ENCODE measurements around the gene CLN5.
A peak's percentile ranks its signal among the peaks of the same experiment; 100 is the strongest.
"Not testable (repeated sequence)": the region's sequence is repeated elsewhere in the genome, so short reads cannot be mapped to it uniquely, and the experiment has no call there.

CLN5 gene

GRCh38 chr13:76991796-76992547 lies at the start of gene CLN5:
TSS of gene CLN5 (plus strand) at chr13:76992081. CDS start at chr13:76992099, 18 bp downstream.
- peak; percentile 44 to 90 for DNase-seq

DNA sequence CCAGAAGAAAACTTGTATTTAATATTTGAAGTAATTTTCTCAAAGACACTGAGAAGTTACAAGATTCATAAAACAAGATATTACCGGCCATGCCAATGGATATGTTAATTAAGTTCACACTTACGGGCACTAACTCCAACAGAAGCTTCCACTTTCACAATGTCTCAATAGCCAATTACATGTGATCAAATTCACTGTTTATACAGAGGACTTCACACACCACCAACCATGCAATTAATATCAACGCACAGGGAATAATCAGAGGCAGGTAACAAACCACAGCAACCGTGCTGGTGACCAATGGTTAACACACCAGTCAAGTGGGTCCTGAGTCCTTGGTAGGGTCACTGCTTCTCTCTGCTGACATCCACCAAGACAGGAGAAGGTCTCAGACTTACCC lies 49.5 kb upstream of the CLN5 start:
- DNase-seq: no peak

GRCh38 chr13:76943646-76944045 lies 48.2 kb upstream of the CLN5 start:
- no peak for DNase-seq

DNA sequence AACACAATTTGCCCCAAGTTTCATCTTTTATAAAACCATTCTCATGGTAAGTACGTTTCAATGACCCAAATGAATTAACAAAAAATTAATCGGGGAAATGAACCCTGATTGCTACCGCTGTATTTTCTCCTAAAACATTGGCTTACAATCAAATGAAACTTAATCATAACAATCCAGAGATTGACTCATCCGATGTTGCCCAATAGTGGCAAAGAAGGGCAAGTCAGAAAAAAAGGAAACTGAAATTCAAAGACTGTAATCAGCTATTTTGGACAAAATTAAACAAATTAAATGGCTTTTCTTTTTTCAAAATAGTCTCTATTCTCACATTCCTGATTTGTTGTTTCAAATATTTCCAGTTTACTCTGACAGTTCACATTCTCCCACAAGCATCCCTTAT lies 47.4 kb upstream of the CLN5 start:
- DNase-seq: no peak

DNA sequence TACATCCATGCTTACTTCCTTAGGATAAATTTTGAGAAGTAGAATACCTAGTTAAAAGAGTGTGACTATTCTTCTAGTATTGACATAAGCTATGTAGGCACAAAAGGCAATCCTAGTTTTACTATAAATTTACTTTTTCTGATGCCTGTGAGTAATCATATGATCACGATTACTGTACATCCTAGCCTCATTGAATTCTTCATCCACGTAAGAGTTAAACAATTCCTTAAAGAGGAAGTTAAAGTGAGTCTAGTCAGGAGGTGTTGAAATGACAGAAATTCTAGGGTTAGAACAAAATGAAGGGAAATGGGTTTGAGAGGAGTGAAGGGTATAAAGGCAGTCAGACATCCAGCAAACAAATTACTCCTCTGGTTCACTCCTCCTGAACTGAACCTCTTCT lies 43.7 kb upstream of the CLN5 start, which contains the start of gene ACOD1:
Gene ACOD1 (plus strand): TSS at position 363 of the 400 bp plus-strand sequence. CDS start 48 bp downstream, outside the sequence.
- no peak for DNase-seq

- DNase-seq: no peak
Measured at GRCh38 chr13:76950101-76950500, 41.8 kb upstream of the CLN5 start.

- DNase-seq: no peak
Measured at GRCh38 chr13:76953968-76954367, 37.9 kb upstream of the CLN5 start.

- no peak for DNase-seq
Measured at GRCh38 chr13:76954538-76954937, 37.3 kb upstream of the CLN5 start.

GRCh38 chr13:76955193-76955592 lies 36.7 kb upstream of the CLN5 start:
- no peak for DNase-seq

- DNase-seq: no peak
Measured at GRCh38 chr13:76955661-76956060, 36.2 kb upstream of the CLN5 start.

DNA sequence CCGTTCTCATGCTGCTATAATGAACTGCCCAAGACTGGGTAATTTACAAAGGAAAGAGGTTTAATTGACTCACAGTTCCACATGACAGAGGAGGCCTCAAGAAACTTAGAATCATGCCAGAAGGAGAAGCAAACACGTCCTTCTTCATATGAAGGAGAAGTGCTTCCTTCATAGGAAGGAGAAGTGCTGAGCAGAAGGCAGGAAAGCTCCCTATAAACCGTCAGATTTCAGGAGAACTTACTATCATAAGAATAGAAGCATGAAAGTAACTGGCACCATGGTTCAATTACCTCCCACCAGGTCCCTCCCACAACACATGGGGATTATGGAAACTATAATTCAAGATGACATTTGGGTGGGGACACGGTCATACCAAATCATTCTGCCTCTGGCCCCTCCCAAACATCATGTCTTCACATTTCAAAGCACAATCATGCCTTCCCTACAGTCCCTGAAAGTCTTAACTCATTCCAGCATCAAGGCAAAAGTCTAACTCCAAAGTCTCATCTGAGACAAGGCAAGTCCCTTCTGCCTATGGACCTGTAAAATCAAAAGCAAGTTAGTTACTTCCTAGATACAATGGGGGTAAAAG lies 32.9 kb upstream of the CLN5 start:
- no peak for DNase-seq

DNA sequence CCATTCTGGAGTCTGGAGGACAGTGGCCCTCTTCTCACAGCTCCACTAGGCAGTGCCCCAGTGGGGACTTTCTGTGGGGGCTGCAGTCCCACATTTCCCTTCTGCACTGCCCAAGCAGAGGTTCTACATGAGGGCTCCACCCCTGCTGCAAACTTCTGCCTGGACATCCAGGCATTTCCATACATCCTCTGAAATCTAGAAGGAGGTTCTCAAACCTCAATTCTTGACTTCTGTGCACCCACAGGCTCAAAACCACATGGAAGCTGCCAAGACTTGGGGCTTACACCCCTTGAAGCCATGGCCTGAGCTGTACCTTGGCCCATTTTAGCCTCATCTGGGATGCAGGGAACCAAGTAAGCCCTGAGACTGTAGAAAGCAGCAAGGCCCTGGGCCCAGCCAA lies 32.1 kb upstream of the CLN5 start:
- DNase-seq: not testable (repeated sequence)

- no peak for DNase-seq
Measured at GRCh38 chr13:76965759-76966421, 26.0 kb upstream of the CLN5 start.

GRCh38 chr13:76967031-76967430 lies 24.9 kb upstream of the CLN5 start:
- no peak for DNase-seq

DNA sequence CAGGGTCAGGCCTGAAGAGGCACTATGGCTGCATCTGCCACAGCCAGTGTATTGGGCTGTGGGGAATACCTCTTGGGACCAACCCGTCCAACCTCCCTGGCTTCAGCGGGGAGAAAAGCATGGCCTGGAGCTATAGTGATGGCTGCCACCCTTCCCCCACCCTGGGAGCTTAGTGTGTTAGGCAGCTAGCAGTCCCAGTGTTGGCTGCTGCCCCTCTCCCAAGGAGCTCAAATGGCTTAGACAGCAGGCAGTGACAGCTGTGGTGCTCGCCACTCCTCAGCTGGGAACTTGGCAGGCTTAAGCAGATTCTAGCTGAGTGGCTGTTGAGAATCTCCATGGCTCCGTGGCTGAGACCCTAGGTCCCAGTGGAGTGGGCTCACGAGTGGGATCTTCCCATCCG lies 23.8 kb upstream of the CLN5 start:
- no peak for DNase-seq

- DNase-seq: no peak
Measured at GRCh38 chr13:76969488-76970365, 22.2 kb upstream of the CLN5 start.

DNA sequence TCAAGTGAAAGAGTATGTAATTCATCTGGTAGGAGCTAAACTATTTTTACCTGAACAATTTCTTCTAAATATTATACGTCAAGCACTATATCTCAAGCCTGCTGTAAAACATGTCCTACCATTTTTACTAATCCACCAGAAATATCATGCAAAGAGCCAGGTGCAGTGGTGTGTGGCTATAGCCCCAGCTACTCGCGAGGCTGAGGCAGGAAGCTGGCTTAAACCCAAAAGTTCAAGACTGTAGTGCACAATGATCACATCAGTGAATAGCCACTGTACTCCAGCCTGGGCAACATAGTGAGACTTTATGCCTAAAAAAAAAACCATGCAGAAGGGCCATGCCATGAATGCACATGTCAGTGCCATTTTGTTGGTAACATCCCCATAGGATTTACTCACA lies 20.7 kb upstream of the CLN5 start:
- no peak for DNase-seq

DNA sequence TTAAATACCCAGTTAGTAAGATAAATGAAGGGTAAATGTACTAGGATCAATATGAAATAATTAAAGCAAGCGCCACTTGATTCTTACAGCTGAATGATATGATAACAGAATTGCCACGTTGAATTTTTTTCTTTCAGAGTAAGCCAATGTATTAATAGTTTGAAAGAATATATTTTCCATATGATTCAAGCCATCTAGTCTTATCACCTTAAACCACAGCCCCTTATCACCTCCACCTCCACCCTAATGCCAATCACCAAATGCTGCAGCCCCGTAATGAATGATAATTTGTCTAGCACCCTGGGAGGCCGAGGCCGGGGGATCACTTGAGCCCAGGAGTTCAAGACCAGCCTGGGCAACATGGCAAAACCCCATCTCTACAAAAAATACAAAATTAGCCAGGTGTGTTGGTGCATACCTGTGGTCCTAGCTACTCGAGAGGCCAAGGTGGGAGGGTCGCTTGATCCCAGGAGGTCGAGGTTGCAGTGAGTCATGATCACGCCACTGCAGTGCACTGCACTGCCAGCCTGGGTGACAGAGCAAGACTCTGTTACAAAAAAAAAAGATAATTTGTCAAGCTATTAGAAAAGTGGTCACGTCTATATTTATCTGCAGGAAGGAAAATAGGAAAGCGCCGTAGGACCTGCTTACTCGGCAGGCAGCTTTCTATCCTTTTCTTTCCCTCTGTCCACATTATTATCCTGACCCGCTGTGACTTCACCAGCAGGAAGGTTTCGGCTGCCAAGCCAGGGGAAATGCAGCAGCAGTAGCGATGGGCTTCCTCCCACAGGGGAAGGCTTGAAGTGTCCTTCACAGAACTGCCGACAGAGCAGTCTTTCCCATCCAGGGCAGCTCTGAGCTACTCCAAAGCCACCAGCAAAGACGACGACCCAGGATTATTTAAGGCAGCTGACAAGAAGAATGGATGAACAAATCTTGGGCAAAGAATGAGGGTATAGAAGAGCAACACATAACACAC lies 19.7 kb upstream of the CLN5 start:
- DNase-seq: no peak

- no peak for DNase-seq
Measured at GRCh38 chr13:76973920-76974617, 17.8 kb upstream of the CLN5 start.

DNA sequence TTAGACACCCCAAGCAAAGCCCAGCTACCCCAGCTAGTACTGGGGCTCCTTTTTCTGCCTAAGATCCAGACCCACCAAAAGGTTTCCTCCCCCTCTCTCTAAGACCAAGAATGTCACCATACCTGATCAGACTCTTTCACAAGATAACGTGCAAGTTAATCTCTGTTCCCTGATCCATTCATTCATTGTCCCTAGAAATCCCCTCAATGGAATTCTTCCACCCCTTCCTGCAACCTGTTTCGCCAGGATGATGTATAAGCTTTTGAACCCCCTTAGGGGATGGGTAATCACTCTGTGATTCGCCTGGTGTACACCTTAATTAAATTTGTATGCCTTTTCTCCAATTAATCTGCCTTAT lies 17.3 kb upstream of the CLN5 start:
- no peak for DNase-seq

GRCh38 chr13:76975863-76976262 lies 16.0 kb upstream of the CLN5 start:
- DNase-seq: no peak
